ACHN (cell line): Measurements from ENCODE around the gene UBE2M.
"Not testable (repeated sequence)": the region's sequence is repeated elsewhere in the genome, so short reads cannot be mapped to it uniquely, and the experiment has no call there.

Experiments
- DNase-seq: peaks from one replicate; pipeline ENCODE4 v3.0.0-alpha.2; 2015
- in situ Hi-C: cut with HindIII; loops from 2 replicates; pipeline ENCODE4 v1.10.0; 2017; ENCODE audit warnings: low sequenced_read_pairs, low pct_ligation_motif_present, low pct_unique_long_range_greater_than_20kb

Gene UBE2M

DNA sequence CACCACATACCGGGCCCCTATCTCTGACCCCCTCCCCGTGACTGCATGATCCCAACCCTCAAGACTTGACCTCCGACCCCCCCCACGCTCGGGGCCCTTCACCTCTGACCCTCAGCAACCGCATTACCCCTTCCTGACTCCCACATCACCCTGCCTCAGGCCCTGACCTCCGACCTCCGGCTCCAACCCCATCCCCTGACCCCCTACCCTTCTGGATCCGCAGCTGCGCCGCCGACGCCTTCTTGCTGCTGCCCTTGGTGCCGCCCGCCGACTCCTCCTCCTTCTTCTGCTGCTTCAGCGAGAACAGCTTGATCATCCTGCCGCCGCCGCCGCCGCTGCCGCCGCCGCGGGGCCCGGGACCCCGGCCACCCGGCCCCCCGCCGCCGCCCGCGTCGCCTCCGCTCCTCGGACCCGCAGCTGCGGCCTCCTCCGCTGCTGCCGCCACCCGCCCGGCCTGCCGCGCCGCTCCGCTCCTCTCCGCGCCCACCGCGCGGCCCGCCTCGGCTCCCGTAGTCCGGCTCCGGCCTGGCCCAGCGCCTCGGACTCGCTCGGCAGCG lies at the start of gene UBE2M:
UBE2M (minus strand) TSS at position 546 of the 557 bp plus-strand sequence; CDS start at position 316, 230 bp downstream.
- no peak for DNase-seq
- in situ Hi-C loops: no loop called here

GRCh38 chr19:58607213-58607612 lies 48.8 kb upstream of the UBE2M start:
- DNase-seq, in situ Hi-C loops: not testable (repeated sequence)

- DNase-seq, in situ Hi-C loops: not testable (repeated sequence)
These were observed 48.0 kb upstream of the UBE2M start for GRCh38 chr19:58606251-58606896.

- in situ Hi-C loops: no loop called here
- no peak for DNase-seq
These were observed 27.8 kb upstream of the UBE2M start for GRCh38 chr19:58586133-58586765.

DNA sequence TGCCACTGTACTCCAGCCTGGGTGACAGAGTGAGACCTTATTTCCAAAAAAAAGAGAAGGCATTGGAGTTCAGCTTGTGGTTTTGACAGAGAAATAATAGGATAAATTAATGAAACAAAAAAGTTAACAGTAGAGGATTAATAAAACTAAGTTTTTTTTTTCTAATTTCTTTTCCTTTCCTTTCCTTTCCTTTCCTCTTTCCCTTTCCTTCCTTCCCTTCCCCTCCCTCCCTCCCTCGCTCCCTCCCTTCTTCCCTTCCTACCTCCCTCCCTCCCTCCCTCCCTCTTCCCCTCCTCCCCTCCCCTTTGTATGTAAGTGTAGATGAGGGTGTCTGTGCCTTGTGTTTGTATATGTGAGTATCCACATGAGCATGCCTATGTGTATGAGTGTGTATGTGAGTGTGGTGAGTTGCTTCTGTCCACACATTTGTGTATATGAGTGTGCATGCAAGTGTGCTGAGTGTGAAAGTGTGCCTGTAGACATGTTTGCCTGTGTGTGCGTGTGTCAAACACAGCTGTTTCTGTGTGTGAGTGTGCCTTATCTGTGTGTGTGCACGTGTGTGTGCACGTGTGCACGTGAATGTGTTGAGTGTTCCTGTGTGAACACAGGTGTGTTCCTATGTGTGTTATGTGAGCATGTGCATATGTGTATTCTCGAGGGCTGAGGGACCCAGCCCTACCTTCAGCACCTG lies 27.2 kb upstream of the UBE2M start:
- no peak for DNase-seq
- in situ Hi-C loops: no loop called here

- DNase-seq: no peak
- in situ Hi-C loops: no loop called here
These were observed 26.4 kb upstream of the UBE2M start for GRCh38 chr19:58584498-58585441.

DNA sequence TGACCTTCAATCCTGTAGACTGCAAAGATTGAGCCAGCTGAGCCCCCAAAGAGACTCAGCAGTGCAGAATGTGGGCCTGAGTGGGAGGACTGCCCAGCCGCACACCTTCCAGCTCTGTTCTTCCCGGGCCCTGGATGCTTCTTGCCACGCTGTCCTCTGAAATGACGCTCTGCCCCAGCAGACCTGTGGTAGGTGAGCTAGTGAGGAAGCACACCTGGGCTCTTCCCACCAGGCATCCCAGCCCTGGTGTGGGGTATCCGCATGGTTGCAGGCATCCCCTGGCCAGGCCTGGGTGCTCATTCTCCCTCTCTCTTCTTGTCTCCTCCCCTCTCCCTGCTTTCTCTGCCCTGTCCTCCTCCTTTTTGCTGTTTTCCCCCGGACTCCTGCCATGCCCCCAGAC lies 24.6 kb upstream of the UBE2M start:
- DNase-seq: no peak
- in situ Hi-C loops: no loop called here

- DNase-seq: no peak
- in situ Hi-C loops: no loop called here
These were observed 23.1 kb upstream of the UBE2M start for GRCh38 chr19:58581227-58582141.

GRCh38 chr19:58579473-58580142 lies 21.2 kb upstream of the UBE2M start:
- in situ Hi-C loops: no loop called here
- DNase-seq: no peak

DNA sequence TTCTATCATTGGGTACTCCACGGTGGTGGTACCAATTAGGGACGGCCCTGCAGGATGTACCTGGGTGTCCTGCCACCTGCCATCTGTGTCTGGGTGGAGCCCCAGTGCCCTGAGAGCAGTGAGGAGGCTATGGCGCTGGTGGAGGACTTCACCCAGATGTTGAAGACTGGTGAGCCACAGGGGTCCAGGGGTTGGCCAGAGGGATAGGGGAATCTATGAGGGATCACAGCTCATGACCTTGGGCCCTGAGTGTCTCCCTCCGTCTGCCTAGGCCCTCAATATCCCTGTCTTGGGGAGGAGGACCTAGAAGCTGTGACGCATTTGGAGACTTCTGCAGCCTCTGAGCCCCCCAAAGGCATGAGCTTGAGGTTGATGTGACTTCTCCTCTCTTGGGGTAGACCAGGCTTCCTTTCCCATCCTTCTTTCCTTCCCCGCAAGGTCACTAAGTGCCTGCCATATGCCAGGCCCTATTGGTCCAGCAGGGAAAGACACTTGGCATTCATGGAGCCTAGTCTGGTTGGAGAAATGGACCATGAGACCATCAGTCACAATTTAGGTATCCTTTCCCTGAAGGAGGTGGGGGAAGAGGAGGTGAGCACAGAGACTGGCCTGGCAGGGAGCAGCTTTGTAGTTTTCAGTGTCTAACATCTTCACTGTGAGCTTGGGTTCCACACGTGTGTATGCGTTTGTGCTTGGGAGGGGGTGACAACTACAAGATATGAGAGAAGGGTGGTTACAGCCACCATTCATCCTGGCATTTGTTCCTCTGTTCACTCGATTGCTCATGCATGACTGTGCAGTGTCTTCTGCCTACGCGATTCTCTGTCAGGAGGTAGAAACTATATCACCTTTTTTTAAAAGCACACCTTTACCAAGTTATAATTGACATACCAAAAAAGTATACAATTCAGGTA lies 19.9 kb upstream of the UBE2M start:
- in situ Hi-C loops: no loop called here
- no peak for DNase-seq

DNA sequence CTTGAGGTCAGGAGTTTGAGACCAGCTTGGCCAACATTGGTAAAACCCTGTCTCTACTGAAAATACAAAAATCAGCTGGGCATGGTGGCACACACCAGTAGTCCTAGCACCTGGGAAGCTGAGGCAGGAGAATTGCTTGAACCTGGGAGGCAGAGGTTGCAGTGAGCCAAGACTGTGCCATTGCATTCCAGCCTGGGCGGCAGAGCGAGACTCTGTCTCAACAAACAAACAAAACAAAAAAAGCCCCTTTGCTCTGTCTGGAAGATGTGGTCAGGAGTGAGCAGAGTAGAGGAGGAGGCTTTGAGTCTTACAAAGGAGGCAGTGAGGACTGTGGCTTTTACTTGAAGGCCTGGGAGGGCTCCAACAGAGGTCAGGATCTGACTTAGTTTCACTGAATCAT lies 19.2 kb upstream of the UBE2M start:
- DNase-seq, in situ Hi-C loops: not testable (repeated sequence)

- in situ Hi-C loops: no loop called here
- DNase-seq: peak; percentile 85
These were observed 17.0 kb upstream of the UBE2M start for GRCh38 chr19:58575183-58576041.

DNA sequence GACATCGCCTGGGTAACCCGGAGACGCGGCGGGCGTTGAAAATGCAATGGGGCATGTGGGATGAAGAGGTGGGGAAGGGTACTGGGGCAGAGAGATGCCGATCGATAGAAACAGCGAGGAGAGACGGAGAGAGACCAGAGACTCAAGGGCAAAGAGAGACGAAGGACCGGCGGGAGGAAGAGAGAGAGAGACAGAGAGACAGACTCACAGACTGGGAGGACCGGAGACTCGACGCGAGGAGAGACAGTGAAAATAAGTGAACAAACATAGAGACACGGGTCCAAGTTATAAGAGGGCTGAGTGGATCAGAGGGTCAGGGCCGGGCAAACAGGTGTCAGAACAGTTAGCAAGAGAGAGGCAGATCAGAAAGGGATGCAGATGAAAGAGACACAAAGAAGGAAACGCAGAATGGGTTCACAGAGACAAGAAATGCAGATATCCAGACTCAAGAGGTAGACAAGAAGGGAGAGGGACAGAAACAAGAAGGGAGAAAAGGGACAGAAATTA lies 15.3 kb upstream of the UBE2M start:
- in situ Hi-C loops: no loop called here
- peak; percentile 21 for DNase-seq

DNA sequence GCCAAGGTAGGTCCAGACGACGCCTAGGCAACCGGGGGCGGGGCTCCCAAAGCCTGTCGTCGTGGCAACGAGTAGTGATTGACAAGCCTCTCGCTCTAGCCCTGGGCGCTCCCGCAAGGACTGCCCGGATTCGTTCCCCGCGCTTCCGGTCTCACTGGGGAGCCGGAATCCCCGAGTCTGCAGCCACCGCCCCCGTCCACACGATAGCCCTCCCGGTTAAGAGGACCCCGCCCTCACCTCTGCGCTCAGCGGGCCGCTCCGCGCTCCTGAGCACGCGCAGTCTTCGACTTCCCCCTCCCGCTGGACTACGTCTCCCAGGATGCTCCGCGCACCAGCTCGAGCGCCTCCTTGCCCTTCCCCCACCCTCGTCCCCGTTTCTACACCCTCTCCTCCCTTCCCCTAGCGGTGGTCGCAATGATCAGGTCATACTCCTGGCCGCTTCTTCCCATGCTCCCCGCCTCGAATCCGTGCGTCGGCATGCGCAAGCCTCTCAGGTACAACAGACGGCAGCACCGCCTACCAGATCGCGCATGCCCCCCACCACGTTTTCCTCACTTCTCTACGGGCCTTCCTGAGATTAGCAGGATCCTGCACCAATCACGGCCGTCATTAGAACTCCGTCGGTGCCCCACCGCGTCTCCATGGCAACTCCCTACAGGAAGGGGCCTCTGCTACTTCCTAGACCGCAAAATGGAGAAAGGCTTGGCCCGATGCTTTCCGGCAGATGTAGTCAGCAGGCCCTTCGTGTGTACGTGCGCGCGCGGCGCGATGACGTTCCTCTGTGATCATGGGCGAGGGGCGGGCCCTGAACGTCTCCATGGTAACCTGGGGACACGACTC lies 14.6 kb upstream of the UBE2M start, which contains the start of gene MZF1:
MZF1 (minus strand) TSS at position 518 of the 840 bp plus-strand sequence. CDS start 1,946 bp downstream, outside the sequence.
- peak; percentile 99 for DNase-seq
- in situ Hi-C loops: no loop called here
